HEK293 (cell line): ENCODE results near the gene GNG7.

Experiments used
- CTCF ChIA-PET: fragments of 350-600 bp; formaldehyde crosslinking; extraction: SDS; loops from one replicate; lab custom pipeline; 2021; ENCODE audit warnings: antibody characterized with exemption; lab: Yijun Ruan, JAX
- POLR2A ChIA-PET: fragments of 300-600 bp; formaldehyde crosslinking; extraction: SDS; loops from one replicate; lab custom pipeline; 2020; ENCODE audit warnings: antibody characterized with exemption, inconsistent platforms; lab: Yijun Ruan, JAX
- H3K27ac ChIP-seq: fragments of 200-500 bp; sonication (Bioruptor generic); 2 replicates; pipeline ENCODE4 v1.5.1; 2014; ENCODE audit warnings: low read depth, low read length, control low read depth, inconsistent platforms; ENCODE audit errors: extremely low read depth
- H3K36me3 ChIP-seq, 2 experiments: fragments of 200-500 bp in 1 of 2; sonication (Bioruptor generic) in 1 of 2; 1 replicate in 1 of 2; 2 replicates in 1 of 2; pipeline ENCODE4 v1.5.1; 2014 to 2017; ENCODE audit warnings: inconsistent platforms in 2 of 2, low read length in 2 of 2; ENCODE audit not compliant: control insufficient read depth in 2 of 2, insufficient read depth in 1 of 2
- H3K4me1 ChIP-seq: fragments of 200-500 bp; sonication (Bioruptor generic); 2 replicates; pipeline ENCODE4 v1.5.1; 2014; ENCODE audit warnings: mild to moderate bottlenecking, low read length, inconsistent platforms; ENCODE audit not compliant: control insufficient read depth, insufficient read depth
- H3K4me3 ChIP-seq: 2 replicates; pipeline ENCODE4 v1.5.1; 2011; ENCODE audit warnings: low read depth, mild to moderate bottlenecking, control low read depth, low read length, moderate library complexity
- H3K9me3 ChIP-seq: fragments of 200-500 bp; sonication (Bioruptor generic); 2 replicates; pipeline ENCODE4 v1.5.1; 2014; ENCODE audit warnings: low read depth, low read length, inconsistent platforms; ENCODE audit not compliant: control insufficient read depth, insufficient read depth
- EGR2 ChIP-seq: fragments of 450-650 bp; formaldehyde crosslinking; IDR thresholded peaks from 2 replicates; pipeline ENCODE4 v1.5.1; 2016; ENCODE audit warnings: low read depth, missing biosample characterization, missing genetic modification characterization
- KLF10 ChIP-seq: fragments of 450-650 bp; IDR thresholded peaks from 2 replicates; pipeline ENCODE4 v1.5.1; 2018; ENCODE audit warnings: missing biosample characterization, mild to moderate bottlenecking, missing genetic modification characterization
- KLF8 ChIP-seq: fragments of 450-650 bp; formaldehyde crosslinking; IDR thresholded peaks from 2 replicates; pipeline ENCODE4 v1.5.1; 2016; ENCODE audit warnings: missing biosample characterization, missing genetic modification characterization
- RBAK ChIP-seq: fragments of 450-650 bp; formaldehyde crosslinking; IDR thresholded peaks from 2 replicates; pipeline ENCODE4 v1.5.1; 2016; ENCODE audit warnings: missing biosample characterization, missing genetic modification characterization
- YY1 ChIP-seq: fragments of 450-650 bp; formaldehyde crosslinking; IDR thresholded peaks from 2 replicates; pipeline ENCODE4 v1.5.1; 2018; ENCODE audit warnings: missing biosample characterization, missing genetic modification characterization
- ZEB2 ChIP-seq: fragments of 450-650 bp; formaldehyde crosslinking; IDR thresholded peaks from 2 replicates; pipeline ENCODE4 v1.5.1; 2016; ENCODE audit warnings: missing biosample characterization, missing genetic modification characterization
- ZFHX2 ChIP-seq: fragments of 450-650 bp; formaldehyde crosslinking; conservative IDR thresholded peaks from 2 replicates; pipeline ENCODE4 v1.5.1; 2016; ENCODE audit warnings: missing biosample characterization, missing genetic modification characterization
- ZIC2 ChIP-seq: fragments of 450-650 bp; formaldehyde crosslinking; IDR thresholded peaks from 2 replicates; pipeline ENCODE4 v1.5.1; 2016; ENCODE audit warnings: missing biosample characterization, missing genetic modification characterization
- ZNF10 ChIP-seq: fragments of 450-650 bp; formaldehyde crosslinking; IDR thresholded peaks from 2 replicates; pipeline ENCODE4 v1.5.1; 2017; ENCODE audit warnings: missing biosample characterization, missing genetic modification characterization
- ZNF121 ChIP-seq: fragments of 450-650 bp; formaldehyde crosslinking; IDR thresholded peaks from 2 replicates; pipeline ENCODE4 v1.5.1; 2016; ENCODE audit warnings: missing biosample characterization, missing genetic modification characterization
- ZNF335 ChIP-seq: fragments of 450-650 bp; formaldehyde crosslinking; conservative IDR thresholded peaks from 2 replicates; pipeline ENCODE4 v1.5.1; 2016; ENCODE audit warnings: missing biosample characterization, missing genetic modification characterization
- ZNF391 ChIP-seq: fragments of 450-650 bp; formaldehyde crosslinking; IDR thresholded peaks from 2 replicates; pipeline ENCODE4 v1.5.1; 2016; ENCODE audit warnings: low read depth, missing biosample characterization, missing genetic modification characterization, borderline replicate concordance
- ZNF600 ChIP-seq: fragments of 450-650 bp; formaldehyde crosslinking; IDR thresholded peaks from 2 replicates; pipeline ENCODE4 v1.5.1; 2016; ENCODE audit warnings: missing biosample characterization, missing genetic modification characterization
- ZNF610 ChIP-seq: fragments of 450-650 bp; formaldehyde crosslinking; IDR thresholded peaks from 2 replicates; pipeline ENCODE4 v1.5.1; 2016; ENCODE audit warnings: missing biosample characterization, missing genetic modification characterization, borderline replicate concordance
- ZNF629 ChIP-seq: fragments of 450-650 bp; formaldehyde crosslinking; IDR thresholded peaks from 2 replicates; pipeline ENCODE4 v1.5.1; 2017; ENCODE audit warnings: missing biosample characterization, missing genetic modification characterization
- ZNF658 ChIP-seq: fragments of 450-650 bp; formaldehyde crosslinking; IDR thresholded peaks from 2 replicates; pipeline ENCODE4; 2016; ENCODE audit warnings: missing biosample characterization, missing genetic modification characterization
- ZNF677 ChIP-seq: fragments of 450-650 bp; IDR thresholded peaks from 2 replicates; pipeline ENCODE4 v1.5.0; 2018; ENCODE audit warnings: missing biosample characterization, mild to moderate bottlenecking, missing genetic modification characterization, moderate library complexity
- TF ChIP-seq, protein P1 (sequence below): fragments of 450-650 bp; formaldehyde crosslinking; IDR thresholded peaks from 2 replicates; pipeline ENCODE4 v1.5.1; 2016; ENCODE audit warnings: missing biosample characterization, missing genetic modification characterization
- TF ChIP-seq, protein P2 (sequence below): fragments of 450-650 bp; formaldehyde crosslinking; IDR thresholded peaks from 2 replicates; pipeline ENCODE4 v1.5.1; 2017; ENCODE audit warnings: missing biosample characterization, missing genetic modification characterization
- TF ChIP-seq, protein P3 (sequence below): fragments of 450-650 bp; formaldehyde crosslinking; IDR thresholded peaks from 2 replicates; pipeline ENCODE4 v1.5.1; 2017; ENCODE audit warnings: missing biosample characterization, missing genetic modification characterization
- TF ChIP-seq, protein P4 (sequence below): fragments of 450-650 bp; formaldehyde crosslinking; IDR thresholded peaks from 2 replicates; pipeline ENCODE4 v1.5.1; 2016; ENCODE audit warnings: missing biosample characterization, missing genetic modification characterization
- TF ChIP-seq, protein P5 (sequence below): fragments of 450-650 bp; formaldehyde crosslinking; IDR thresholded peaks from 2 replicates; pipeline ENCODE4 v1.5.1; 2016; ENCODE audit warnings: missing biosample characterization, missing genetic modification characterization
- TF ChIP-seq, protein P6 (sequence below): fragments of 450-650 bp; formaldehyde crosslinking; IDR thresholded peaks from 2 replicates; pipeline ENCODE4 v1.5.1; 2017; ENCODE audit warnings: missing biosample characterization, missing genetic modification characterization

The GNG7 gene

DNA sequence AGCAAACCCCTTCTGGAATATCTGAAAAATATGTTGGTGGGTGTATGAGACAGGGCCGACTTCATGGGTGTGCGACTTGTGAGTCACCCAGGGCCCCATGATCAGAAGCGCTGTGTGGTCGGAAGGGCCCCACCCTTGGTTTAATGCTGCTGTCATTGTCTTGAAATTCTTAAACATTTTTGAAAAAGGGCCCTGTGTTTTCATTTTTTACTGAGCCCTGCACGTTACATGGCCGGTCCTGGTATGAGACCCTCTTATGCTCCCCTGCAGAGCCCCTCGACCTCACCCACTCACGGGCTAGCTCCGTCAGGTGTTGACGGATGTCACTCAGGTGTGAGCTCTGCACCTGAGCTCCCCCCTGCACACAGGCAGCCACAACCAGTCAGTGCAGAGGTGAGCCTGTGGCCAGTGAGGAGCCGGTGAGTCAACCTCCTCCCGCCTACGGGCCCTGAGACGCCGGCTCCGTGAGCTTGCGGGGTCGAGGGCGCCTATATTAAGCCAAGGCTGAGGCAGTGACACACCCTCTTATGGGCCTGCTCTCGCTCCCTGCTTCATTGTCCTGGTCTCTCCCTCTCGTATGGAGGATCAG lies 198.9 kb downstream of the GNG7 start:
- no peak overlapping the region for H3K4me3 ChIP-seq
- POLR2A ChIA-PET = interaction anchor here (0.6 to 4.6 kb wide), 9 partner anchors 8 to 444 kb away, joined by 4 to 74 read pairs (median 5); partner anchors contain the start of gene GADD45B
- no peaks in the 10 kb centered on the region for H3K9me3 ChIP-seq
- H3K36me3 ChIP-seq = no peaks in the 10 kb centered on the region
- TF ChIP-seq ZNF600 (no peak), ZEB2 (0 out of 2 replicates have a peak, but pooled peaks have one; percentile 15), YY1 (no peak), RBAK (tag by site-specific recombination) (no peak), ZNF391 (tag by site-specific recombination) (no peak), ZFHX2 (tag by site-specific recombination) (peak; percentile 47; the same call in 1 of the 2 replicates), ZNF629 (tag by site-specific recombination) (no peak), ZNF335 (peak; percentile 25; the same call in 1 of the 2 replicates), ZNF10 (tag by site-specific recombination) (no peak), ZNF677 (tag by site-specific recombination) (no peak), KLF10 (tag by site-specific recombination) (peak; percentile 21; the same call in 1 of the 2 replicates), EGR2 (0 out of 2 replicates have a peak, but pooled peaks have one; percentile 14), ZNF610 (tag by site-specific recombination) (no peak), ZNF658 (no peak), ZNF121 (tag by site-specific recombination) (no peak), ZIC2 (tag by site-specific recombination) (no peak), KLF8 (tag by site-specific recombination) (no peak)
- TF ChIP-seq, protein P1, sequence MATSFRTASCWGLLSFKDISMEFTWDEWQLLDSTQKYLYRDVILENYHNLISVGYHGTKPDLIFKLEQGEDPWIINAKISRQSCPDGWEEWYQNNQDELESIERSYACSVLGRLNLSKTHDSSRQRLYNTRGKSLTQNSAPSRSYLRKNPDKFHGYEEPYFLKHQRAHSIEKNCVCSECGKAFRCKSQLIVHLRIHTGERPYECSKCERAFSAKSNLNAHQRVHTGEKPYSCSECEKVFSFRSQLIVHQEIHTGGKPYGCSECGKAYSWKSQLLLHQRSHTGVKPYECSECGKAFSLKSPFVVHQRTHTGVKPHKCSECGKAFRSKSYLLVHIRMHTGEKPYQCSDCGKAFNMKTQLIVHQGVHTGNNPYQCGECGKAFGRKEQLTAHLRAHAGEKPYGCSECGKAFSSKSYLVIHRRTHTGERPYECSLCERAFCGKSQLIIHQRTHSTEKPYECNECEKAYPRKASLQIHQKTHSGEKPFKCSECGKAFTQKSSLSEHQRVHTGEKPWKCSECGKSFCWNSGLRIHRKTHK (tag by site-specific recombination) = no peak
- TF ChIP-seq, protein P2, sequence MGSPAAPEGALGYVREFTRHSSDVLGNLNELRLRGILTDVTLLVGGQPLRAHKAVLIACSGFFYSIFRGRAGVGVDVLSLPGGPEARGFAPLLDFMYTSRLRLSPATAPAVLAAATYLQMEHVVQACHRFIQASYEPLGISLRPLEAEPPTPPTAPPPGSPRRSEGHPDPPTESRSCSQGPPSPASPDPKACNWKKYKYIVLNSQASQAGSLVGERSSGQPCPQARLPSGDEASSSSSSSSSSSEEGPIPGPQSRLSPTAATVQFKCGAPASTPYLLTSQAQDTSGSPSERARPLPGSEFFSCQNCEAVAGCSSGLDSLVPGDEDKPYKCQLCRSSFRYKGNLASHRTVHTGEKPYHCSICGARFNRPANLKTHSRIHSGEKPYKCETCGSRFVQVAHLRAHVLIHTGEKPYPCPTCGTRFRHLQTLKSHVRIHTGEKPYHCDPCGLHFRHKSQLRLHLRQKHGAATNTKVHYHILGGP = no peak
- TF ChIP-seq, protein P3, sequence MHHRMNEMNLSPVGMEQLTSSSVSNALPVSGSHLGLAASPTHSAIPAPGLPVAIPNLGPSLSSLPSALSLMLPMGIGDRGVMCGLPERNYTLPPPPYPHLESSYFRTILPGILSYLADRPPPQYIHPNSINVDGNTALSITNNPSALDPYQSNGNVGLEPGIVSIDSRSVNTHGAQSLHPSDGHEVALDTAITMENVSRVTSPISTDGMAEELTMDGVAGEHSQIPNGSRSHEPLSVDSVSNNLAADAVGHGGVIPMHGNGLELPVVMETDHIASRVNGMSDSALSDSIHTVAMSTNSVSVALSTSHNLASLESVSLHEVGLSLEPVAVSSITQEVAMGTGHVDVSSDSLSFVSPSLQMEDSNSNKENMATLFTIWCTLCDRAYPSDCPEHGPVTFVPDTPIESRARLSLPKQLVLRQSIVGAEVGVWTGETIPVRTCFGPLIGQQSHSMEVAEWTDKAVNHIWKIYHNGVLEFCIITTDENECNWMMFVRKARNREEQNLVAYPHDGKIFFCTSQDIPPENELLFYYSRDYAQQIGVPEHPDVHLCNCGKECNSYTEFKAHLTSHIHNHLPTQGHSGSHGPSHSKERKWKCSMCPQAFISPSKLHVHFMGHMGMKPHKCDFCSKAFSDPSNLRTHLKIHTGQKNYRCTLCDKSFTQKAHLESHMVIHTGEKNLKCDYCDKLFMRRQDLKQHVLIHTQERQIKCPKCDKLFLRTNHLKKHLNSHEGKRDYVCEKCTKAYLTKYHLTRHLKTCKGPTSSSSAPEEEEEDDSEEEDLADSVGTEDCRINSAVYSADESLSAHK (tag by site-specific recombination) = no peak
- TF ChIP-seq, protein P4, sequence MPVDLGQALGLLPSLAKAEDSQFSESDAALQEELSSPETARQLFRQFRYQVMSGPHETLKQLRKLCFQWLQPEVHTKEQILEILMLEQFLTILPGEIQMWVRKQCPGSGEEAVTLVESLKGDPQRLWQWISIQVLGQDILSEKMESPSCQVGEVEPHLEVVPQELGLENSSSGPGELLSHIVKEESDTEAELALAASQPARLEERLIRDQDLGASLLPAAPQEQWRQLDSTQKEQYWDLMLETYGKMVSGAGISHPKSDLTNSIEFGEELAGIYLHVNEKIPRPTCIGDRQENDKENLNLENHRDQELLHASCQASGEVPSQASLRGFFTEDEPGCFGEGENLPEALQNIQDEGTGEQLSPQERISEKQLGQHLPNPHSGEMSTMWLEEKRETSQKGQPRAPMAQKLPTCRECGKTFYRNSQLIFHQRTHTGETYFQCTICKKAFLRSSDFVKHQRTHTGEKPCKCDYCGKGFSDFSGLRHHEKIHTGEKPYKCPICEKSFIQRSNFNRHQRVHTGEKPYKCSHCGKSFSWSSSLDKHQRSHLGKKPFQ = no peak
- TF ChIP-seq, protein P5, sequence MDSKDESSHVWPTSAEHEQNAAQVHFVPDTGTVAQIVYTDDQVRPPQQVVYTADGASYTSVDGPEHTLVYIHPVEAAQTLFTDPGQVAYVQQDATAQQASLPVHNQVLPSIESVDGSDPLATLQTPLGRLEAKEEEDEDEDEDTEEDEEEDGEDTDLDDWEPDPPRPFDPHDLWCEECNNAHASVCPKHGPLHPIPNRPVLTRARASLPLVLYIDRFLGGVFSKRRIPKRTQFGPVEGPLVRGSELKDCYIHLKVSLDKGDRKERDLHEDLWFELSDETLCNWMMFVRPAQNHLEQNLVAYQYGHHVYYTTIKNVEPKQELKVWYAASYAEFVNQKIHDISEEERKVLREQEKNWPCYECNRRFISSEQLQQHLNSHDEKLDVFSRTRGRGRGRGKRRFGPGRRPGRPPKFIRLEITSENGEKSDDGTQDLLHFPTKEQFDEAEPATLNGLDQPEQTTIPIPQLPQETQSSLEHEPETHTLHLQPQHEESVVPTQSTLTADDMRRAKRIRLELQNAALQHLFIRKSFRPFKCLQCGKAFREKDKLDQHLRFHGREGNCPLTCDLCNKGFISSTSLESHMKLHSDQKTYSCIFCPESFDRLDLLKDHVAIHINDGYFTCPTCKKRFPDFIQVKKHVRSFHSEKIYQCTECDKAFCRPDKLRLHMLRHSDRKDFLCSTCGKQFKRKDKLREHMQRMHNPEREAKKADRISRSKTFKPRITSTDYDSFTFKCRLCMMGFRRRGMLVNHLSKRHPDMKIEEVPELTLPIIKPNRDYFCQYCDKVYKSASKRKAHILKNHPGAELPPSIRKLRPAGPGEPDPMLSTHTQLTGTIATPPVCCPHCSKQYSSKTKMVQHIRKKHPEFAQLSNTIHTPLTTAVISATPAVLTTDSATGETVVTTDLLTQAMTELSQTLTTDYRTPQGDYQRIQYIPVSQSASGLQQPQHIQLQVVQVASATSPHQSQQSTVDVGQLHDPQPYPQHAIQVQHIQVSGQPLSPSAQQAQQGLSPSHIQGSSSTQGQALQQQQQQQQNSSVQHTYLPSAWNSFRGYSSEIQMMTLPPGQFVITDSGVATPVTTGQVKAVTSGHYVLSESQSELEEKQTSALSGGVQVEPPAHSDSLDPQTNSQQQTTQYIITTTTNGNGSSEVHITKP (tag by site-specific recombination) = 0 out of 2 replicates have a peak, but pooled peaks have one; percentile 15
- TF ChIP-seq, protein P6, sequence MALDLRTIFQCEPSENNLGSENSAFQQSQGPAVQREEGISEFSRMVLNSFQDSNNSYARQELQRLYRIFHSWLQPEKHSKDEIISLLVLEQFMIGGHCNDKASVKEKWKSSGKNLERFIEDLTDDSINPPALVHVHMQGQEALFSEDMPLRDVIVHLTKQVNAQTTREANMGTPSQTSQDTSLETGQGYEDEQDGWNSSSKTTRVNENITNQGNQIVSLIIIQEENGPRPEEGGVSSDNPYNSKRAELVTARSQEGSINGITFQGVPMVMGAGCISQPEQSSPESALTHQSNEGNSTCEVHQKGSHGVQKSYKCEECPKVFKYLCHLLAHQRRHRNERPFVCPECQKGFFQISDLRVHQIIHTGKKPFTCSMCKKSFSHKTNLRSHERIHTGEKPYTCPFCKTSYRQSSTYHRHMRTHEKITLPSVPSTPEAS = no peak
- no peak overlapping the region for H3K27ac ChIP-seq
- CTCF ChIA-PET = interaction anchor here (0.6 kb wide), 2 partner anchors 49 to 134 kb away, joined by 3 read pairs; no protein-coding TSS in a partner anchor
- H3K4me1 ChIP-seq = peaks cover 3% of the 10 kb centered on the region; the same call in 1 of the 2 replicates
